GM19240 (cell line): ENCODE measurements around the gene STON1.
"Not testable (repeated sequence)": the region's sequence is repeated elsewhere in the genome, so short reads cannot be mapped to it uniquely, and the experiment has no call there.

ENCODE experiments used
- DNase-seq: peaks from one replicate; pipeline ENCODE4 v3.0.0; 2011; ENCODE audit warnings: low spot score; ENCODE audit not compliant: insufficient read length

STON1 gene, protein sequence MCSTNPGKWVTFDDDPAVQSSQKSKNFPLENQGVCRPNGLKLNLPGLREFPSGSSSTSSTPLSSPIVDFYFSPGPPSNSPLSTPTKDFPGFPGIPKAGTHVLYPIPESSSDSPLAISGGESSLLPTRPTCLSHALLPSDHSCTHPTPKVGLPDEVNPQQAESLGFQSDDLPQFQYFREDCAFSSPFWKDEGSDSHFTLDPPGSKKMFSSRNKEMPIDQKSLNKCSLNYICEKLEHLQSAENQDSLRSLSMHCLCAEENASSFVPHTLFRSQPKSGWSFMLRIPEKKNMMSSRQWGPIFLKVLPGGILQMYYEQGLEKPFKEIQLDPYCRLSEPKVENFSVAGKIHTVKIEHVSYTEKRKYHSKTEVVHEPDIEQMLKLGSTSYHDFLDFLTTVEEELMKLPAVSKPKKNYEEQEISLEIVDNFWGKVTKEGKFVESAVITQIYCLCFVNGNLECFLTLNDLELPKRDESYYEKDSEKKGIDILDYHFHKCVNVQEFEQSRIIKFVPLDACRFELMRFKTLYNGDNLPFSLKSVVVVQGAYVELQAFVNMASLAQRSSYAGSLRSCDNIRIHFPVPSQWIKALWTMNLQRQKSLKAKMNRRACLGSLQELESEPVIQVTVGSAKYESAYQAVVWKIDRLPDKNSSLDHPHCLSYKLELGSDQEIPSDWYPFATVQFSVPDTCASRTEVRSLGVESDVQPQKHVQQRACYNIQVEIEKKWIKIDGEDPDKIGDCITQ

DNA sequence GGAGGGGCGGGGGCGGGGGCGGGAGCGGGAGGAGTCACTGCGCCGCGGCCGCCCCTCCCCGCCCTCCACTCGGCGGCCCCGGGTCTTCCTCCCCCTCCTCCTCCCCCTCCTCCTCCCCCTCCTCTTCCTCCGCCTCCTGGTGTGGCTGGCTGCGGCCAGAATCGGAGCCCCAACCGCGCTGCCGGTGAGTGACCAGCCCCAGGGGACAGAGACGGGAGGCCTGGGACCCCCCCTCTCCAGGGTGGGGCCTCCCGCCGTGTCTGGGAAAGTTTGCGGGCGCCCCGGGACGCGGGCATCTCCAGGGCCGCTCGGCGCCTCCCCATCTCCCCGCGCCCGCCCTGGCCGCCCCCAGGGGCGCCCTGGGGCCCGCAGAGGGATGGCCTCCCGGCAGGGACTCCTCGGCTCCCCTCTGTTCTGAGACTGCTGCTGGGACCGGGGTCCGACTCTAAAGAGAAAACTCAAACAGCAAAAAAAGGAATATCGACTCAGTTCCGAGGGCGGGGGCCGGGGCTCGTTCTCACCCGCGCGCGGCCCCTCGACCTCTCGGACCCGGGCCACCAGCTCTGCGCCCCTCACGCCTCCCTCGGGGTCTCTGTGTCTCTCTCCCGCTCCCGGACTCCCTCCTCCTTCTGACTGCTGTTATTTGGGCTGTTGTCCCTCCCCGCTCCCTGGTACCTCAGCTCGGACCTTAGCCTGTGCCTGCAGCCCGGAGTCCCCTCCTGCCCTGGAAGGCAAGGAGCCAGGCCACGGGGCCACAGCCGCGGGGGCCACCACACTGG, at the start of gene STON1:
STON1 (plus strand) TSS at position 122 of the 779 bp plus-strand sequence. CDS start 50,480 bp downstream, outside the sequence.
- DNase-seq: no peak

DNA sequence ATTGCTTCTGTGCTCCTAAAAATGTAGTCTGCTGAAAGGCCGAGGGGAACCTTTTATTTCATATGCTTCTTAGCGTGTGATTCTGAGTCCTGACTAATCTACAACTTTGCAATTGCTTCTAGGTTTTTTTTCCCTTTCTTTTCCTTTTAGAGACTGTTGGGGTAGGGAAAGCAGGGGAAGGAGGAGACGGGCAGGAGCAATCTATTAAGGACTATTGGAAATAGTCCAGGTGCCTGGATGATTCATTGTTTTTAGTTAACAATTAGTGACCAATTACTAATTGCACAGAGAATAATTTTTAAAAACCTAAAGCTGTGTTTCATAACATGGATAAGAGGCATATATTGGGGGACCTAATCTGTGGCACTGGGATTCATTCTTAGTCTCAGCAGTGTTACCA, 49.4 kb upstream of the STON1 start:
- DNase-seq: no peak

DNA sequence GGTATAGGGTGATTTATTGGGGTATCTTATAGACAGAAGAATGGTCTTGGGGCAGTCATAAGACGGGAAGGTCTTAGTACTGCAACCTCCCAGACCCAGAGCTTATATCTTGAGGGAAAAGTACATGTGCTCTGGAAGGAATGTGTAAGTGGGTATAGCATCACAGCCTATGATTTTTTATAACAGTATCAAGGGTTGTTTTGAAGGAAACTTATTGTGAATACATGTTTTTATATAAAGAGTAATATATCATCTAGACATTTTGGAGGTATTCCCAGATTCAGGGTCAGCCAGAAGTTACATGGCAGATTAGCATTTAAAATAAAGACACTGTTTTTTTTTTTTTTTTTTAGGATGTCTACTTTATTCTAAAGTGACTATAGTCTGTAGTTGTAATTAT, 47.6 kb upstream of the STON1 start:
- no peak for DNase-seq

DNA sequence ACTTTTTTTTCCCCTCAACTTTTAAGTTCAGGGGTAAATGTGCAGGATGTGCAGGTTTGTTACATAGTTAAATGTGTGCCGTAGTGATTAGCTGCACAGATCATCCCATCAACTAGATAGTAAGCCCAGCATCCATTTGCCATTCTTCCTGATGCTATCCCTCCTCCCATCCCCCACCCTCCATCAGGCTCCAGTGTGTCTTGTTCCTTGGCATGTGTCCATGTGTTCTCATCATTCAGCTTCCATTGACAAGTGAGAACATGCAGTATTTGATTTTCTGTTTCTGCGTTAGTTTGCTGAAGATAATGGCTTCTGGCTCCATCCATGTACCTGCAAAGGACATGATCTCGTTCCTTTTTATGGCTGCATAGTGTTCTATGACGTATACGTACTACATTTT, 47.2 kb upstream of the STON1 start:
- no peak for DNase-seq

DNA sequence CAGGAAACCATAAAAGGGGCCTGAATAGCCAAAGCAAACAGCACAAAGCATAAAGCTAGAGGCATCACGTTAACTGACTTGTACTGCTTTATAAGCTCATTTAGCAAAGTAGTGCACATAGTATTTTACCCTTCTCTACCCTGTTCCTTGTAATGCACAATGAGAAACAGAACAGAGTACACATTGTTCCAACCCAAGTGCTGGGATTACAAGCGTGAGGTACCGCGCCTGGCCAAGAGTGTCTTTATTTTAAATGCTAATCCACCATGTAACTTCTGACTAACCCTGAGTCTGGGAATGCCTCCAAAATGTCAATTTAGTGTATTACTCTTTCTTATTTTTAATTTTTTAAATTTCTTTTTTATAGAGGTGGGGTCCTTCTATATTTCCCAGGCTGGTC, 46.4 kb upstream of the STON1 start:
- no peak for DNase-seq

DNA sequence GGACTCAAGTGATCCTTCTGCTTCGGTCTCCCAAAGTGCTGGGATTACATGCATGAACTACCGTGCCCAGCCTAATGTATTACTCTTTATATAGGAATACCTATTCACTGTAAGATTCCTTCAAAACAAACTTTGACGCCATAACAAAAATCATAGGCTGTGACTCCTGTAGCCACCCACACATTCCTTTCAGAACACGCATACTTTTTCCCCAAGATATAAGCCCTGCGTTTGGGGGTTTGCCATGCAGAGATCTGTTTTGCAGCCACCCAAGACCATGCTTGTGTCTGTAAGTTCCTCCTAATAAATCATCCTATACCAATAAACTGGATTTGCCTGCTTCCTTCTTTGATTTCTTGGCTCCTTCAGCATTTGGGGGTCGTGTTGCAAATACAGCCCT, 46.0 kb upstream of the STON1 start:
- no peak for DNase-seq

DNA sequence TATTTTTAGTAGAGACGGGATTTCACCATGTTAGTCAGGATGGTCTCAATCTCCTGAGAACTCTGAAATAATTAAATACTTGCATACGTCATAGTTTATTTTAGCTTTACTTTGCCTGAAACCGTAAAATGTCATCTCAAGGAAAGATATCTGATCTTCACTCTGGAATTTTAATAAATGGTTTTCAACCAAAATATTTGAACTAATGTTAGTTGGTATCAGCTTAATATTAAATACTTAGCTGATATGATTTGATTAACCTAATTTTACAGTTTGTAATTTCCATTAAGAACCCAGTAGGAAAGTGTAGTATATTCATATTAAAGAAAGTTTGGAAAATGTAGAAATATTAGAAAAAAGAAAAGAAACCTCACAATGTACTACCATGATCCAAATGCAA, 41.4 kb upstream of the STON1 start:
- DNase-seq: no peak

DNA sequence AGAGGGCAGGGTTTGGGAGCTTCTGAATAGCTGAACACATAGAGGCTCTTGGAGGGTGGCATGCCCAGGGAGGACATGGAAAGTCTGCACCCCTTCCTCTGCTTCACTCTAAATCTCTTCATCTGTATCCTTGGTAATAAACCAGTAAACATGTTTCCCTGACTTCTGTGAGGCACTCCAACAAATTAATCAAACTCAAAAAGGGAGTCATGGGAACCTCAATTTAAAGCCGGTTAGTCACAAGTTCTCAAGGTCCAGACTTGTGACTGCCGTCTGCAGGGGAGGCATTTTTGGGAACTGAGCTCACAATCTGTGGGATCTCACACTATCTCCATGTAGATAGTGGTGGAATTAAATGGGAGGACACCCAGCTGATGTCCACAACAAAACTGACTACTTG, 33.1 kb upstream of the STON1 start:
- no peak for DNase-seq

DNA sequence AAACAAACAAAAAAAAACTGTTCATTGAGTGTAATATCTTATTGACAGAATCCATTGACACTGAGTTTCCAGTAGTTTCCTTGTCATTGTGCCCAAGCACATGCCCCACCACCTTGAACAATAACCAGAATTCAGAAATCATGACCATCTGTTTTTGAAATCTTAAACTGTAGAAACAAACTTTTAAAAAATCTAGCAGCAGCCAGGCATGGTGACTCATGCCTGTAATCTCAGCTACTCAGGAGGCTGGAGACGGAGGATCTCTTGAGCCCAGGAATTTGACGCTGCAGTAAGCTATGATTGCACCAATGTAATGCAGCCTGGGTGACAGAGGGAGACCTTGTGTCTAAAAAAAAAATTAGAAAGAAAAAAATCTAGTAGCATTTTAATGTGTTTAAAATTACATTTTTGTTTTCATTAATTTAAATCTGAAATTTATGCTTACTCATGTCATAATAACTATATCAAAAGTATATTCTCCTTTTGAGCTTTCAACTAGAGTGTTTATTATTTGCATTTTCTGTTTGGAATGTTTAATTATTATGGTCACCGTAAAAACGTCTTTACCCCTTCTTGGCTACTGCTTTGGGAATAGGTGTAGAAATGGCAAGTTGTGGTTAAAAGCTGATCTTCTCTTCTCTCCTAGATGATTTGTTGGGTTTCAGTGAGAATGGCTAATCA, 25.2 kb upstream of the STON1 start:
- DNase-seq: no peak

DNA sequence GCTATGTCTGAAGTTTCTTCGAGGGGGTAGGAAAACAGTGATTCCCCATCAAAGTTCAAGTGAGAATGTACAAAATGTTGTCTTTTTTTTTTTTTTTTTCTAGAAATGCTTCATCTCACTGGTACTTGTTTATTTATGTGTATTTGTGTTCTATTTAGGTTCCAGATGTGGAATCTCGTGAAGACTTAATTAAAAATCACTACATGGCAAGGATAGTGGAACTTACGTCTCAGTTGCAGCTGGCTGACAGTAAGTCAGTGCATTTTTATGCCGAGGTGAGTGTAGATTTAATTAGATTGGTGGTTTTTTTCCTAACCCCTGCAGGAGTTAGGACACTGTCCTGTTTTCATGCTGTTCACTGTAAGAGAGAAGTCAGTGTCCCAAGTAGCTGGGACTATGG, 22.8 kb upstream of the STON1 start:
- DNase-seq: no peak

DNA sequence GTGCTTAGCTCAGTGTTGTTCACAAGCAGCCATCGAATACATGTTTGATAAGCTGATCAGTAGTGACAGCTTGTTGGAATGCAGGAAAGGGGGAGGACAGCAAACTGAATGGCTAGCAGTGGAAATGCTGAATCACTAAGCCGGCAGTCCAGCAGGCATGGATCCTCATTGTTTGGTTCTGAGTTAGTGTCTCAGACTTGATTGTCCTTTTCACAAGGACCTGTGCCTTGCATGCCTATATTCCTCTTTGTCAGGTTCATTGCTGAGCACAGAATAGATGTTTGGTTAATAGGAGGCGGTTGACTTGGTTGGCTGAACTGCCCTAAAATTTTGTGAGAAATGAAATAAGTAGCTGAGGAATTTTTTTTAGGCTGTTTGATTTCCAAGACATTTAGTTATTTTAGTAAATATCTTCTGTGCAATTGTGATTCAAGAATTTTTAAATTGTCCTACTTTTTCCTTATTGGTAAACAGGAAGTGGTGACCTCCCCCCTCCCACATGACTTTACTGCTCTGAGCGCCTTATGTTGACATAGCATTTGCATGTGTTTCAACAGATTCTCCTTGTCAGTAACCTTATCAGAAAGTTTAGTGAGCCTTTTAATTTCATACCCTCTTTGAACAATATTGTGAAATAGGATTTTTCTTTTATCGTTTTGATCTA, 21.4 kb upstream of the STON1 start:
- no peak for DNase-seq

DNA sequence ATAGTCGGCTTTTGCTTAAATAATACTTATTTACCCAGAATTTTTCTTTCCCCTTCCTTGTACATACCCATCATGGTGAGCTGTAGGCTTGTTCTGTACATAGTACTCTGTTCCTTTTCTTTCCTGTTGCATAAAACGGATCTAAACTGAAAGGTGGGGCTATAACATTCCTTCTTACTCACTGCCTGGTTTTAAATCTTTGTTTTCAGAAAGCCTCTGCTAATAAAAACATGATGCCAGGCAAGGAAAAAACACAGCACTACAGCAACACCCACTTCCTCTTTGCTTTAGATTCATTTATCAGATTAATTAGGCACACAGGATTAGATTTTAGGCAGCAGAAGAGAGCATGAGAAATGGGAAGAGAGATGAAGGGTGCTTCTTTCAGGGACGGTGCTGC, 19.6 kb upstream of the STON1 start:
- DNase-seq: no peak

DNA sequence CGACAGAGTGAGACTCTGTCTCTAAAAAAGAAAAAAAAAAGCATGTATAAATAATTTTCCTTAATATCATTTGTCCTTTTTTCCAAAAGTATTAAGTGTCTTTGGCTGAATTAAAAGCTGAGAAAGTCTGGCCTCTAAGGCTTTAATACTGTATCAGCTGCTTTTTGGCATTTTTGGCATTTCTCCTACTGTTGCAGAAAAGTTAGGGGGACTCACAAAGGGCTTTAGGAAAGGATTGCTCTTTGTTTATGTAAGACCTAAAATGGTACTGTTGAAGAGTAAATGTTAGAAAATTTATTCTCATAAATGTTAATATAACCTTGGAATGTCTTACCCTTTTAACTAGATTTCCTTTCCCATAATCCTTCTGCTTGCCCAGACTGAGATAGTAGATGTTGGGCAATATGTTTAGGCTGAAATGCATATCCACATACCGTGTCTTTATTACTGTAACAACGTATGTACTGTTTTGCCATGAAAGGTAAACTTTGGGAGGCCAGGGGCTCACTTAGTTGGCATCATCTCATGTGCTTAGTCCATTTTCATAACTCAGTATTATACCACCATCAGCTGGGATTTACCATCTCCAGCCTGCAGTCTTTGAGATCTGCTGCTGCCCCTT, 18.0 kb upstream of the STON1 start:
- DNase-seq: no peak

DNA sequence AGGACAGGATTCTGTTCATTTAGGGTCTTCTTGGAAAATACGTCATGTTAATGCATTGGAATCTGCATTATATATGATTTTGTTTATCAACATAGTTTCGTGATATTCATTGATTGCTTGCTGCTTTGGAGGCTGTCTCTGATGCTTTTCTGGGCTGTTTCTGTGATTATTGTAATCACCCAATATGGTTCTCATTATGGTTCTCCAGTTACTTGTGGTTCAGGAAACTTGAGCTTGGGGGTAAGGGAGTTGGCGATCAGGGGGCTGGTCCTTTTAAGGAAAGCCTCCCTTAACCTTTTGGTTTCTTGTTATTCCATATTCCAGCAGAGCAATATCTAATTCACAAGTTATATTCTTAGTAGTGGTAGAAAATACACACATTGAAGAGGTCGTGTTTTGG, 17.4 kb upstream of the STON1 start:
- no peak for DNase-seq

DNA sequence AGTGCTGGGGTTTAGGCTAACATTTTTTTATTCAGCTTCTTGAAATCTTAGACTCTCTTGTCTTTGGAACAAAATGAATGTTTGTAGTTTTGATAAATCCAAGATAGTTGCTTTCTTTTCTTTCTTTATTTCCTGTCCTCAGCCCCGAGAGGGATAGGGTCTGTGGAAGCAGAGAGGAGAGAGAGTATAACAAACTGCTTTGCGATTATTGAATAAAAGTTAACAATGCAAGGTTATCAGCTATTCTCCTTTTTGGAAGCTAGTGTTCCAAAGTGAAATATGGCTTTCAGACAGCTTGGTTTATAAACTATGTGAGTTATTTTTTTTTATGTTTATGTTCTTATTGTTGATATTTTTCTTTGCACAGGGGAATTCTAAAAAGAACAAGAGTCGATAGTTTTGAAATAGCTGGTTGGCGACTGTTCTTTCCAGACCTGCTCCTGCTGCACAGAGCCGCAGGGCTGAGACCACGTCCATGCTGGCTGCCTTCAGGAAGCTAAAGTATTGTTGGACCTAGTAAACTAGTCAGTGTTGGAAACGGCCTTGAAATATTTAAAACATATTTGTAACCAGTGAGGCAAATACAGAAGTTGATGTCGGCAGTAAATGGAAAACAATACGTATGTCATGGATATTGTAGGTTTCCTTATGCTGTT, 15.5 kb upstream of the STON1 start:
- no peak for DNase-seq

DNA sequence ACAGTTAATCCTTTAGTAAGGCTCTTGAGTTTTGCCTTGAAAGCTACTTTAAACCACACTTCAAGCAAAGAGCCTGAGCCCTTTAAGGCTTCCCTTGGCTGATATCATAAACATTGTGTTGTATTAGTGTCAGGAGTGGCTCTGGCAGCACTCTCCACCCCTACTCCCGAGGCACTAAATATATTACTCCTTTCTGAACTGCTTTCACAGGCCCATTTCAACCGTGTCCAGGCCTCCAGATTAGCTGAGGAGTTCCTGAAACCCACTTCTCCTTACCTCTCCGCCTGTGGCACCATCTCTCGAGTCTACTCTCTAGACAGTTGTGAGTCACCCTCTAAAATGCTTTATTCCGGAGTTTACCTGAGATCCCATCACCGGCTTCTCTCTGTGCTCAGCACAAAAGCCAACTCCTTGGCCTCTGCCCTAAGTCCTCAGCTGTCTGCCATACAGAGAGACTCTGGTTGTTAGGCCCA, 14.4 kb upstream of the STON1 start:
- DNase-seq: no peak

DNA sequence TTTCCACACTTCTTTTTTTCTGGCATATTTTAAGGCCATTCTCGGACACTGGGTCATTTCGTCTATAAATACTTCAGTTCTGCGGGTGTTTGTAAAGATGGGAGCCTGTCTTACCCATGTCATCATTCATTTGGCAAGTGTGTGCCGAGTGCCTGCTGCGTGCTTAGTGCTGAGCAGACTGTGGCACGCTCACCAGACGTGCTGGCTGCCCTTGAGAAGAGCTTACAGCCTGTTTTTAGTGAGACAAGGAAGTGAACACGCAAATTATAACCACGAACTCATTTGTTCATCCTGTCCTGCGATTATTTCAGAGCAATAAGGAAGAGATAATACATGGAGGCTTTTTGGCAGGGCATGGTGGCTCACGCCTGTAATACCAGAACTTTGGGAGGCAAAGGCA, 10.4 kb upstream of the STON1 start:
- DNase-seq: no peak

DNA sequence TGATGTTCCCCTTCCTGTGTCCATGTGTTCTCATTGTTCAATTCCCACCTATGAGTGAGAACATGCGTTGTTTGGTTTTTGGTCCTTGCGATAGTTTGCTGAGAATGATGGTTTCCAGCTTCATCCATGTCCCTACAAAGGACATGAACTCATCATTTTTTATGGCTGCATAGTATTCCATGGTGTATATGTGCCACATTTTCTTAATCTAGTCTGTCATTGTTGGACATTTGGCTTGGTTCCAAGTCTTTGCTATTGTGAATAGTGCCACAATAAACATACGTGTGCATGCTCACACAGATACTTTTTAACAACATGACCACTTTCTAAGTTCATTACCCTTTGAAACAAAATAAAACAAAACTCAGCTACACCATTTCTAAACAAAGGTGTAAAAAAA, 5.2 kb upstream of the STON1 start:
- not testable (repeated sequence) for DNase-seq

DNA sequence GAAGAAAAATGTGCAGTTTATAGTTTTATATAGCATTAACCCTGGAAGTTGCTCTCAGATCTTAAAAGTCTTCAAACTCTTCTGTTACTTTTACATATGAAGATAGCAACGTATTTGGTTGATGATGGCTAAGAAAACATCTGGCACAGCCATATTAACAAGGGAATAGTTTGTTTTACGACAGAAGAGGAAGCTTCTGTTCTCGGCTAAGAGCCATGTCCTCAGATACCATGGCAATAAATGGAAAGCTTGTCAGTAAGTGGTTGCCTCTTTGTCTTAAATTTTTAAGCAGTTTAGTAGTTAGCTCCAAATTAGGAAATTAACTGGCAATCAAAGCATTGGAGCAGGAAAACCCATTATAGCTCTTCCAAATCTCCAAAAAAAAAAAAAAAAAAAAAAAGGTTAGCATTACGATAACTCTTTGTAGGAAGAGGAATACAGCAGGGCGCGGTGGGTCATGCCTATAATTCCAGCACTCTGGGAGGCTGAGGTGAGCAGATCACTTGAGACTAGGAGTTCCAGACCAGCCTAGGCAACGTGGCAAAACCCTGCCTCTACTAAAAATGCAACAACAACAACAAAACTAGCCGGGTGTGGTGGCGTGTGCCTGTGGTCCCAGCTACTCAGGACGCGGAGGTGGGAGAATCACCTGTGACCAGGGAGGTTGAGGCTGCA, 4.5 kb upstream of the STON1 start:
- no peak for DNase-seq
